K562 (cell line): ENCODE measurements around the gene CKAP5. TPM values are rescaled to one million over a fixed set of nuclear protein-coding genes. Genes with fewer than 3 reads are reported as not detected.

Source experiments
- ATAC-seq: fragments of 200-7000 bp; cut with Tn5 transposase; 3 replicates; pipeline ENCODE4 v1.9.1; 2020; ENCODE audit warnings: moderate library complexity
- BruUV-seq: library from RNA; stranded (reverse); fragments of 400-500 nt; replicated peaks from 2 replicates; lab custom pipeline; 2021; lab: Mats Ljungman, UMichigan
- CTCF ChIA-PET: fragments of 300-600 bp; formaldehyde crosslinking; extraction: SDS; loops from one replicate; lab custom pipeline; 2021; ENCODE audit warnings: low intra/inter-chr PET ratio; lab: Yijun Ruan, JAX
- POLR2A ChIA-PET: fragments of 300-600, 350-650 bp; sonication (Branson Sonifier 250); formaldehyde crosslinking; extraction: SDS; loops from one replicate; lab custom pipeline; 2021; ENCODE audit warnings: antibody characterized with exemption, inconsistent platforms; lab: Yijun Ruan, JAX
- DNase-seq, 4 experiments: peaks; one replicate each; pipeline versions ENCODE4 v3.0.0 to v3.0.0-alpha.2; 2011 to 2018; ENCODE audit warnings: low spot score in 3 of 4, mixed read lengths in 3 of 4; ENCODE audit errors: extremely low read depth in 1 of 4
- FAIRE-seq: peaks from 2 replicates; lab custom pipeline; 2011; peaks lifted over from hg19 to GRCh38; lab: Jason Lieb, UNC
- H2AFZ ChIP-seq: 2 replicates; pipeline ENCODE4 v1.6.0; 2011; ENCODE audit warnings: low read depth, low read length, control low read depth, inconsistent platforms
- H3K27ac ChIP-seq: fragments of 200-600 bp; 3 replicates; pipeline ENCODE4 v1.8.0; 2011; ENCODE audit warnings: low read depth, mild to moderate bottlenecking, control low read depth, inconsistent platforms, low read length, moderate library complexity, mixed read lengths; ENCODE audit errors: extremely low read depth
- H3K27me3 ChIP-seq, 2 experiments: fragments of 300-600 bp in 1 of 2; 2 replicates in 1 of 2; 3 replicates in 1 of 2; pipeline versions ENCODE4 v1.6.0 to v1.8.0; 2011; ENCODE audit warnings: inconsistent platforms in 2 of 2, low read length in 2 of 2, mild to moderate bottlenecking in 1 of 2, mixed read lengths in 1 of 2, moderate library complexity in 1 of 2; ENCODE audit not compliant: control insufficient read depth in 2 of 2, insufficient read depth in 2 of 2
- H3K36me3 ChIP-seq: fragments of 300-600 bp; 3 replicates; pipeline ENCODE4 v1.8.0; 2011; ENCODE audit warnings: mild to moderate bottlenecking, low read length, inconsistent platforms; ENCODE audit not compliant: control insufficient read depth, insufficient read depth
- H3K4me1 ChIP-seq, 2 experiments: fragments of 200-600 bp in 1 of 2; replicated peaks in 1 of 2; 2 replicates in 1 of 2; 3 replicates in 1 of 2; pipeline versions ENCODE4 v1.5.1 to v1.8.0; 2011; ENCODE audit warnings: inconsistent platforms in 2 of 2, low read length in 2 of 2, mild to moderate bottlenecking in 1 of 2, mixed read lengths in 1 of 2, moderate library complexity in 1 of 2; ENCODE audit not compliant: control insufficient read depth in 2 of 2, insufficient read depth in 2 of 2
- H3K4me2 ChIP-seq: 2 replicates; pipeline ENCODE4 v1.6.1; 2011; ENCODE audit warnings: low read length, control low read depth, inconsistent platforms, mixed read lengths; ENCODE audit not compliant: insufficient read depth
- H3K4me3 ChIP-seq: fragments of 200-600 bp; sonication (generic), shearing (Covaris generic); 2 replicates; pipeline ENCODE4 v1.5.1; 2016; ENCODE audit warnings: control low read depth, inconsistent platforms
- H3K79me2 ChIP-seq: fragments of 200-600 bp; 3 replicates; pipeline ENCODE4 v1.8.0; 2011; ENCODE audit warnings: low read length, inconsistent platforms; ENCODE audit not compliant: control insufficient read depth, insufficient read depth
- H3K9ac ChIP-seq, 2 experiments: 2 replicates each; pipeline versions ENCODE4 v1.6.0 to v1.6.1; 2011; ENCODE audit warnings: low read depth in 2 of 2, low read length in 2 of 2, control low read depth in 1 of 2, inconsistent platforms in 1 of 2, mild to moderate bottlenecking in 1 of 2, mixed read lengths in 1 of 2; ENCODE audit not compliant: insufficient read depth in 1 of 2
- H3K9me1 ChIP-seq: one replicate; pipeline ENCODE4 v1.6.0; 2011; ENCODE audit warnings: inconsistent platforms, mild to moderate bottlenecking, low read length, moderate library complexity; ENCODE audit not compliant: control insufficient read depth, insufficient read depth
- H3K9me3 ChIP-seq: replicated peaks from 2 replicates; pipeline ENCODE4 v1.5.1; 2011; ENCODE audit warnings: low read depth, low read length, inconsistent platforms; ENCODE audit not compliant: control insufficient read depth, insufficient read depth
- H4K20me1 ChIP-seq: replicated peaks from 2 replicates; pipeline ENCODE4 v1.6.1; 2011; ENCODE audit warnings: low read length, inconsistent platforms, mixed read lengths; ENCODE audit not compliant: control insufficient read depth, insufficient read depth
- GATA2 ChIP-seq: sonication (generic); formaldehyde crosslinking; IDR thresholded peaks from 2 replicates; pipeline ENCODE4 v1.4.0; 2020; ENCODE audit warnings: mild to moderate bottlenecking, missing genetic modification reagents
- NCOA4 ChIP-seq: fragments of 450-650 bp; IDR thresholded peaks from 2 replicates; pipeline ENCODE4 v1.6.1; 2018; ENCODE audit warnings: mild to moderate bottlenecking; ENCODE audit not compliant: partially characterized antibody
- TCF3 ChIP-seq: sonication (generic); formaldehyde crosslinking; IDR thresholded peaks from 2 replicates; pipeline ENCODE4 v1.4.0; 2020; ENCODE audit warnings: mild to moderate bottlenecking, missing genetic modification reagents
- WGBS: fragments of 100-300 bp; shearing (Covaris generic); methylation state at CpG from one replicate; pipeline ENCODE4 v1.1.6; 2016; ENCODE audit warnings: low coverage, mixed read lengths; ENCODE audit not compliant: insufficient coverage; ENCODE audit errors: missing lambda C conversion rate; 5-methylcytosine and 5-hydroxymethylcytosine counted together
- in situ Hi-C: fragments of 300-500 bp; cut with MboI; formaldehyde crosslinking; loops from 4 replicates; pipeline ENCODE4 v1.15.0; 2018; ENCODE audit warnings: inconsistent platforms, mixed read lengths
- intact Hi-C: fragments of 100-400 bp; cut with micrococcal nuclease; formaldehyde crosslinking; loops from 2 replicates; pipeline ENCODE4 v1.14.2; 2022
- polyA plus RNA-seq, 8 experiments: library from polyadenylated mRNA; depleted of rRNA in 4 of 8; stranded (reverse) in 5 of 8; unstranded in 3 of 8; fragments of >200 nt; fragmentation: Nextera tagmentation in 2 of 8; fragmentation: Illumina TruSeq in 1 of 8; extraction: Ambion mirVana in 2 of 8; extraction: Trizol in 1 of 8; gene quantifications; 2 replicates each; pipeline versions ENCODE4 v1.2.1 to v1.2.3, GENCODE V29; 2011 to 2014; ENCODE audit warnings: inconsistent platforms in 1 of 8, missing spikeins in 1 of 8
- total RNA-seq, 7 experiments: library from RNA; depleted of rRNA in 6 of 7; stranded (reverse); fragments of >200 nt in 6 of 7; fragmentation: Illumina TruSeq in 2 of 7; extraction: Trizol in 2 of 7; gene quantifications; 2 replicates each; pipeline versions ENCODE4 v1.2.1 to v1.2.3, GENCODE V29; 2011 to 2021; ENCODE audit warnings: low replicate concordance in 1 of 7
- TF ChIP-seq, protein P1 (sequence below): conservative IDR thresholded peaks from 2 replicates; pipeline ENCODE4 v1.6.1; 2011; ENCODE audit warnings: low read depth, mild to moderate bottlenecking, low read length; ENCODE audit not compliant: control insufficient read depth
- TF ChIP-seq, protein P2 (sequence below): fragments of 250-450 bp; sonication (Bioruptor Pico); IDR thresholded peaks from 2 replicates; pipeline ENCODE4 v1.5.0; 2022; ENCODE audit warnings: mild to moderate bottlenecking

CKAP5 gene
- total and polyA plus RNA-seq, 9 of the 15 experiments (the other 6 are each of a cell fraction or from before 2014, with no cell fraction given) = 60.1 to 239 (median 139) TPM

DNA sequence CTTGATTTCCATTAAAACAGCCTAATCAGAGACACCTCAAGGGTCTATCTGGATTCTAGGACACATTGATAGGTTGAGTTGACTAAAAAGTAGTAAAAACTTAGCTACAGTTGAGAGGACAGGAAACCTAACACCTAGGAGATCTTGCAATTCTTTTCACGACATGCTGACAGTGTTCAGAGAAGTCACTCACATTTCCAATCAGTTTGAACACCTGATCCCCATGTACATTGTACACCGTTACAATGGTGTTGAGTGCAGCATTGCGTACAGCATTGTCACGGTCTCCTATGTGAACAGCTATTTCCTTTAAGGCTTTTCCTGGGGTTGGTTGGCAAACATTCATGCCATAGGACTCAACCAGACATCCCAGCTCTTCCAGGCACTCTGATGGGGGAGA lies 84.3 kb downstream of the CKAP5 start:
- peaks cover 93% of the 10 kb centered on the region for H3K36me3 ChIP-seq
- no peaks in the 10 kb centered on the region for H3K27me3 ChIP-seq
- H3K4me2 ChIP-seq = no peak overlapping the region
- no peaks in the 10 kb centered on the region for H3K79me2 ChIP-seq
- WGBS = 95% methylated on average over 4 of the region's 4 CpGs
- H3K9me3 ChIP-seq = no peaks in the 10 kb centered on the region
- no peaks in the 10 kb centered on the region for H3K4me1 ChIP-seq
- no TSS peak for BruUV-seq
- no peak overlapping the region for H3K9ac ChIP-seq
- DNase-seq = no peak
- ChIA-PET CTCF (no interaction called here), POLR2A (interaction anchor here (0.9 to 1.2 kb wide), 3 partner anchors 10 to 22 kb away, joined by 3 to 5 read pairs (median 3); no protein-coding TSS in a partner anchor)
- intact Hi-C loops = no loop called here
- no peak overlapping the region for H3K4me3 ChIP-seq
- no peak overlapping the region for H3K27ac ChIP-seq
- no peak for ATAC-seq
- H4K20me1 ChIP-seq = no peaks in the 10 kb centered on the region
- no peaks in the 10 kb centered on the region for H3K9me1 ChIP-seq
- TF ChIP-seq, protein P1, sequence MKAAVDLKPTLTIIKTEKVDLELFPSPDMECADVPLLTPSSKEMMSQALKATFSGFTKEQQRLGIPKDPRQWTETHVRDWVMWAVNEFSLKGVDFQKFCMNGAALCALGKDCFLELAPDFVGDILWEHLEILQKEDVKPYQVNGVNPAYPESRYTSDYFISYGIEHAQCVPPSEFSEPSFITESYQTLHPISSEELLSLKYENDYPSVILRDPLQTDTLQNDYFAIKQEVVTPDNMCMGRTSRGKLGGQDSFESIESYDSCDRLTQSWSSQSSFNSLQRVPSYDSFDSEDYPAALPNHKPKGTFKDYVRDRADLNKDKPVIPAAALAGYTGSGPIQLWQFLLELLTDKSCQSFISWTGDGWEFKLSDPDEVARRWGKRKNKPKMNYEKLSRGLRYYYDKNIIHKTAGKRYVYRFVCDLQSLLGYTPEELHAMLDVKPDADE = no peak
- TF ChIP-seq TCF3 (CRISPR knock-in tag) = no peak
- TF ChIP-seq GATA2 (CRISPR knock-in tag) = no peak
- no peak for TF ChIP-seq NCOA4
- TF ChIP-seq, protein P2, sequence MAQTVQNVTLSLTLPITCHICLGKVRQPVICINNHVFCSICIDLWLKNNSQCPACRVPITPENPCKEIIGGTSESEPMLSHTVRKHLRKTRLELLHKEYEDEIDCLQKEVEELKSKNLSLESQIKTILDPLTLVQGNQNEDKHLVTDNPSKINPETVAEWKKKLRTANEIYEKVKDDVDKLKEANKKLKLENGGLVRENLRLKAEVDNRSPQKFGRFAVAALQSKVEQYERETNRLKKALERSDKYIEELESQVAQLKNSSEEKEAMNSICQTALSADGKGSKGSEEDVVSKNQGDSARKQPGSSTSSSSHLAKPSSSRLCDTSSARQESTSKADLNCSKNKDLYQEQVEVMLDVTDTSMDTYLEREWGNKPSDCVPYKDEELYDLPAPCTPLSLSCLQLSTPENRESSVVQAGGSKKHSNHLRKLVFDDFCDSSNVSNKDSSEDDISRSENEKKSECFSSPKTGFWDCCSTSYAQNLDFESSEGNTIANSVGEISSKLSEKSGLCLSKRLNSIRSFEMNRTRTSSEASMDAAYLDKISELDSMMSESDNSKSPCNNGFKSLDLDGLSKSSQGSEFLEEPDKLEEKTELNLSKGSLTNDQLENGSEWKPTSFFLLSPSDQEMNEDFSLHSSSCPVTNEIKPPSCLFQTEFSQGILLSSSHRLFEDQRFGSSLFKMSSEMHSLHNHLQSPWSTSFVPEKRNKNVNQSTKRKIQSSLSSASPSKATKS (CRISPR knock-in tag) = no peak
- TF ChIP-seq, all 486 proteins: peak for 0
- in situ Hi-C loops = no loop called here
- FAIRE-seq = no peak
- H2AFZ ChIP-seq = no peak overlapping the region
